ENCODE data around the gene PAK1. TPM values are rescaled to one million over a fixed set of nuclear protein-coding genes. Genes with fewer than 3 reads are reported as not detected.
"Not testable (repeated sequence)": the region's sequence is repeated elsewhere in the genome, so short reads cannot be mapped to it uniquely, and the experiment has no call there.

Gene PAK1
- total and polyA plus RNA-seq, 9 of the 15 experiments (the other 6 are each of a cell fraction or from before 2014, with no cell fraction given): 0.52 to 11.7 (median 1.9) TPM

- peaks cover 0 to 17% of the 10 kb centered on the region in 2 experiments; a peak in 2 of 5 replicates for H3K4me1 ChIP-seq (replicated peaks in 1 of 2; ENCODE audit: control insufficient read depth in 2 of 2, insufficient read depth in 2 of 2, low read length in 2 of 2)
- ATAC-seq (no peak), FAIRE-seq (no peak), DNase-seq (ENCODE audit: extremely low read depth in 1 of 4, low spot score in 3 of 4) (no peak)
- no peaks in the 10 kb centered on the region for H3K9me1 ChIP-seq (ENCODE audit: control insufficient read depth, insufficient read depth, low read length)
- in situ Hi-C loops (cut with MboI): no loop called here
- no peak overlapping the region for H3K9ac ChIP-seq (ENCODE audit: insufficient read depth in 1 of 2, low read depth in 2 of 2, low read length in 2 of 2)
- H3K79me2 ChIP-seq (ENCODE audit: control insufficient read depth, insufficient read depth, low read length): no peaks in the 10 kb centered on the region
- H2AFZ ChIP-seq (ENCODE audit: low read depth, low read length): no peak overlapping the region
- H3K9me3 ChIP-seq (replicated peaks; ENCODE audit: control insufficient read depth, insufficient read depth, low read depth, low read length): no peaks in the 10 kb centered on the region
- intact Hi-C loops (cut with micrococcal nuclease): no loop called here
- POLR2A ChIA-PET: no interaction called here
- no peaks in the 10 kb centered on the region for H3K36me3 ChIP-seq (ENCODE audit: control insufficient read depth, insufficient read depth, low read length)
- H3K4me3 ChIP-seq: no peak overlapping the region
- no peaks in the 10 kb centered on the region for H4K20me1 ChIP-seq (replicated peaks; ENCODE audit: control insufficient read depth, insufficient read depth, low read length)
- CTCF ChIA-PET (ENCODE audit: low intra/inter-chr PET ratio): no interaction called here
- H3K27ac ChIP-seq (ENCODE audit: extremely low read depth, low read depth, low read length): no peak overlapping the region
- WGBS (ENCODE audit: insufficient coverage, low coverage, missing lambda C conversion rate): 28% methylated on average over 5 of the region's 5 CpGs
- H3K4me2 ChIP-seq (ENCODE audit: insufficient read depth, low read length): no peak overlapping the region
- TF ChIP-seq ZNF512 (tag; IDR thresholded peaks at IDR 0.05) (0 out of 2 replicates have a peak, but pooled peaks have one; percentile 32), MXI1 (IDR thresholded peaks at IDR 0.05; ENCODE audit: low read depth, low read length) (no peak)
- no TSS peak for BruUV-seq (replicated peaks)
- H3K27me3 ChIP-seq (ENCODE audit: control insufficient read depth in 2 of 2, insufficient read depth in 2 of 2, low read length in 2 of 2): no peaks in the 10 kb centered on the region; a peak in 1 of 5 replicates
These were observed 173.2 kb downstream of the PAK1 start for GRCh38 chr11:77300695-77301094.

- H3K9me3 ChIP-seq (replicated peaks; ENCODE audit: control insufficient read depth, insufficient read depth, low read depth, low read length); H4K20me1 ChIP-seq (replicated peaks; ENCODE audit: control insufficient read depth, insufficient read depth, low read length); H3K4me2 ChIP-seq (ENCODE audit: insufficient read depth, low read length); H3K27me3 ChIP-seq (ENCODE audit: control insufficient read depth in 2 of 2, insufficient read depth in 2 of 2, low read length in 2 of 2); H3K9me1 ChIP-seq (ENCODE audit: control insufficient read depth, insufficient read depth, low read length); BruUV-seq (replicated peaks); FAIRE-seq; CTCF ChIA-PET (ENCODE audit: low intra/inter-chr PET ratio); intact Hi-C loops (cut with micrococcal nuclease); in situ Hi-C loops (cut with MboI); H3K4me3 ChIP-seq; H3K79me2 ChIP-seq (ENCODE audit: control insufficient read depth, insufficient read depth, low read length); H3K36me3 ChIP-seq (ENCODE audit: control insufficient read depth, insufficient read depth, low read length); H3K9ac ChIP-seq (ENCODE audit: insufficient read depth in 1 of 2, low read depth in 2 of 2, low read length in 2 of 2); H2AFZ ChIP-seq (ENCODE audit: low read depth, low read length); POLR2A ChIA-PET; TF ChIP-seq MYC (CRISPR knock-in tag; IDR thresholded peaks at IDR 0.05; ENCODE audit: borderline replicate concordance, low read depth); TOE1 (CRISPR knock-in tag; IDR thresholded peaks at IDR 0.05; ENCODE audit: borderline replicate concordance, low read depth); CEBPG (CRISPR knock-in tag; IDR thresholded peaks at IDR 0.05); PBX2 (CRISPR knock-in tag; IDR thresholded peaks at IDR 0.05; ENCODE audit: low read depth): not testable (repeated sequence)
- Histone ChIP-seq H3K4me1 (replicated peaks in 1 of 2; ENCODE audit: control insufficient read depth in 2 of 2, insufficient read depth in 2 of 2, low read length in 2 of 2) (peaks cover 0 to 17% of the 10 kb centered on the region in 2 experiments; a peak in 2 of 5 replicates), H3K27ac (ENCODE audit: extremely low read depth, low read depth, low read length) (peak overlapping the region; percentile 64; the same call in 1 of the 3 replicates)
- 9% methylated on average over 6 of the region's 6 CpGs for WGBS (ENCODE audit: insufficient coverage, low coverage, missing lambda C conversion rate)
- DNase-seq (ENCODE audit: extremely low read depth in 1 of 4, low spot score in 3 of 4) (peak in 1 of 4 experiments; percentile 35), ATAC-seq (peak; percentile 78)
- TF ChIP-seq MYC (IDR thresholded peaks at IDR 0.05; ENCODE audit: low read depth, low read length) (0 out of 2 replicates have a peak, but pooled peaks have one; percentile 29), TOE1 (IDR thresholded peaks at IDR 0.05; ENCODE audit: borderline replicate concordance) (peak; percentile 60), CEBPG (tag; conservative IDR thresholded peaks at IDR 0.05 in 1 of 2, IDR thresholded peaks at IDR 0.05 in 1 of 2) (peak in 1 of 2 experiments; percentile 24; a peak in 1 of 4 replicates), PBX2 (tag; conservative IDR thresholded peaks at IDR 0.05; ENCODE audit: low read depth) (peak; percentile 53), MAX (CRISPR knock-in tag; IDR thresholded peaks at IDR 0.05) (peak; percentile 61; the same call in 1 of the 2 replicates), TRIM24 (IDR thresholded peaks at IDR 0.05) (peak; percentile 67 to 80; a peak in 2 of 4 replicates)
These were observed 173.9 kb downstream of the PAK1 start for GRCh38 chr11:77300028-77300427.
